VCaP (cell line): ENCODE results near the gene CRELD2.

ENCODE experiments used
- H3K27ac ChIP-seq: fragments of 450-650 bp; 2 replicates; pipeline ENCODE4 v1.5.1; 2017
- CTCF ChIP-seq: fragments of 450-650 bp; conservative IDR thresholded peaks from 2 replicates; pipeline ENCODE4 v1.5.1; 2017; ENCODE audit warnings: mild to moderate bottlenecking, moderate library complexity

Gene CRELD2

GRCh38 chr22:49948116-49948957 is 29.9 kb downstream of the CRELD2 start:
- no peak for TF ChIP-seq CTCF
- peak overlapping the region; percentile 92 for H3K27ac ChIP-seq

GRCh38 chr22:49948958-49949913 is 30.8 kb downstream of the CRELD2 start:
- no peak for TF ChIP-seq CTCF
- peak overlapping the region; percentile 92 for H3K27ac ChIP-seq

- H3K27ac ChIP-seq = peak overlapping the region; percentile 92
- no peak for TF ChIP-seq CTCF
These were observed 31.5 kb downstream of the CRELD2 start for GRCh38 chr22:49949914-49950292.

GRCh38 chr22:49950396-49950994 is 32.1 kb downstream of the CRELD2 start:
- TF ChIP-seq CTCF = no peak
- H3K27ac ChIP-seq = peak overlapping the region; percentile 92

GRCh38 chr22:49951000-49951677 is 32.7 kb downstream of the CRELD2 start:
- peak overlapping the region; percentile 92 for H3K27ac ChIP-seq
- TF ChIP-seq CTCF = no peak

GRCh38 chr22:49951678-49951985 is 33.2 kb downstream of the CRELD2 start:
- H3K27ac ChIP-seq = peak overlapping the region; percentile 92

More at GRCh38 chr22:49951678-49951985, 33.2 kb downstream of the CRELD2 start:
- TF ChIP-seq CTCF = no peak
